Gastroesophageal sphincter (tissue), 3 donors: Measurements from ENCODE around the gene AKT3.

Experiments
- EP300 ChIP-seq: sonication (generic); formaldehyde crosslinking; IDR thresholded peaks from one replicate; pipeline ENCODE4 v1.6.1; 2017; ENCODE audit warnings: antibody characterized with exemption, mild to moderate bottlenecking
- POLR2A ChIP-seq, 2 donors: fragments of 450-650 bp; IDR thresholded peaks; one replicate each; pipeline ENCODE4 v1.6.1; 2017; ENCODE audit warnings: antibody characterized with exemption in 2 of 2, mild to moderate bottlenecking in 2 of 2, moderate library complexity in 1 of 2
- TF ChIP-seq, protein P1 (sequence below), 4 experiments: fragments of 200-600 bp in 2 of 4; fragments of 450-650 bp in 2 of 4; sonication (generic) in 1 of 4; IDR thresholded peaks; one replicate each; pipeline ENCODE4 v1.5.1; 2017 to 2019; ENCODE audit warnings: antibody characterized with exemption in 4 of 4, mild to moderate bottlenecking in 2 of 4, moderate library complexity in 2 of 4

- no peak for TF ChIP-seq POLR2A (IDR thresholded peaks at IDR 0.05)
- TF ChIP-seq, protein P1, sequence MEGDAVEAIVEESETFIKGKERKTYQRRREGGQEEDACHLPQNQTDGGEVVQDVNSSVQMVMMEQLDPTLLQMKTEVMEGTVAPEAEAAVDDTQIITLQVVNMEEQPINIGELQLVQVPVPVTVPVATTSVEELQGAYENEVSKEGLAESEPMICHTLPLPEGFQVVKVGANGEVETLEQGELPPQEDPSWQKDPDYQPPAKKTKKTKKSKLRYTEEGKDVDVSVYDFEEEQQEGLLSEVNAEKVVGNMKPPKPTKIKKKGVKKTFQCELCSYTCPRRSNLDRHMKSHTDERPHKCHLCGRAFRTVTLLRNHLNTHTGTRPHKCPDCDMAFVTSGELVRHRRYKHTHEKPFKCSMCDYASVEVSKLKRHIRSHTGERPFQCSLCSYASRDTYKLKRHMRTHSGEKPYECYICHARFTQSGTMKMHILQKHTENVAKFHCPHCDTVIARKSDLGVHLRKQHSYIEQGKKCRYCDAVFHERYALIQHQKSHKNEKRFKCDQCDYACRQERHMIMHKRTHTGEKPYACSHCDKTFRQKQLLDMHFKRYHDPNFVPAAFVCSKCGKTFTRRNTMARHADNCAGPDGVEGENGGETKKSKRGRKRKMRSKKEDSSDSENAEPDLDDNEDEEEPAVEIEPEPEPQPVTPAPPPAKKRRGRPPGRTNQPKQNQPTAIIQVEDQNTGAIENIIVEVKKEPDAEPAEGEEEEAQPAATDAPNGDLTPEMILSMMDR (IDR thresholded peaks at IDR 0.05) = no peak
- TF ChIP-seq EP300 = no peak
Observed at GRCh38 chr1:243549108-243549507, 300.9 kb downstream of the AKT3 start.
